Left ventricle myocardium inferior (tissue), 1 donor: ENCODE data around the gene FHAD1. TPM values are rescaled to one million over a fixed set of nuclear protein-coding genes. Genes with fewer than 3 reads are reported as not detected.

Source experiments
- DNase-seq: peaks from one replicate; pipeline ENCODE4 v3.0.0-alpha.2; 2020
- H3K27ac ChIP-seq: fragments of 200-600 bp; replicated peaks from 2 replicates; pipeline ENCODE4 v1.8.0; 2021
- H3K27me3 ChIP-seq: fragments of 200-600 bp; 2 replicates; pipeline ENCODE4 v1.8.0; 2021; ENCODE audit warnings: low read depth
- H3K36me3 ChIP-seq: fragments of 200-600 bp; 2 replicates; pipeline ENCODE4 v1.8.0; 2021
- H3K4me1 ChIP-seq: fragments of 200-600 bp; 2 replicates; pipeline ENCODE4 v1.8.0; 2021
- H3K4me3 ChIP-seq: fragments of 200-600 bp; 2 replicates; pipeline ENCODE4 v1.8.0; 2021; ENCODE audit warnings: mild to moderate bottlenecking, moderate library complexity
- H3K9me3 ChIP-seq: fragments of 200-600 bp; replicated peaks from 2 replicates; pipeline ENCODE4 v1.8.0; 2021
- intact Hi-C: fragments of 100-400 bp; cut with micrococcal nuclease; formaldehyde crosslinking; loops from one replicate; pipeline ENCODE4 v1.11.0; 2022
- total RNA-seq: library from RNA; stranded (reverse); fragmentation: NEBNext Ultra II Directional; extraction: Animal tissue kit (Norgen Biotek cat#: 25700); gene quantifications from one replicate; pipeline ENCODE4 v1.2.1, GENCODE V29; 2021
- TF ChIP-seq, protein P1 (sequence below): fragments of 200-600 bp; IDR thresholded peaks from 2 replicates; pipeline ENCODE4 v1.8.0; 2021; ENCODE audit warnings: antibody characterized with exemption, mild to moderate bottlenecking, borderline replicate concordance
- donor health status: DM: no; HTN: yes; CAD: no; lungs with severe emphysema.

The FHAD1 gene
- total RNA-seq, 1 donor from 2014 or later = not detected

DNA sequence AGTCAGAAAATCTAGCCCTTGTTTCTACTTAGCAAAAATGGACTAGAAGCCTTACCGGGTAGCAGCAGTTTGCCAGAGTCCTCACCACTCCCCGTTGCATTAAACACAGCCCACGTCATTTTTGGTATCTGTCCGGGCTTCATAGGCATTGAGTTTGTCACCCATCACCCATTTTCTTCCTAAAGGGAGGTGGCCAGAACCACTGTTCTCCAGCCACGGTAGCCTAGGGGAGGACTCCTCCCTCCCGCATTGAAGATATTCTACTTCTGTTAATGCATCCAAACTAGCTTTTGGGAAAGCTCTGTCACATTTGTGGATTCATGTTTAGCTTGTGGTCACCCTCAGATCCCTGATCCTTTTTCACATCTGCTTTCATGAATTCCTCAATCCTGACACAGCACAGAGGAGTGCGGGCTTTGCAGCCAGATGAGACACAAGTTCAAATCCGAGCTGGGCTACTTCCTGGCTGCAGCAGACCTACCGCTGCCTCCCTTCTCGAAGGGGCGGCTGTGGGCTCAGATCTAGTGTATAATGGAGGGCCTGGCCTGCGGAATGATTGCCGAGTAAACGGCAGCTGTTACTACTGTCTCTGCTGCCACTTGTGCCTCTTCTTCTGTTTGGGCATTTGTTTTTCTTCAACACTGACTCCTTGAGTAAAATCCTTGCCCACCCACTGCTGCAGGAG is 99.5 kb downstream of the FHAD1 start:
- Histone ChIP-seq H3K4me3 (no peak overlapping the region), H3K9me3 (no peaks in the 10 kb centered on the region), H3K36me3 (no peaks in the 10 kb centered on the region), H3K27ac (no peak overlapping the region), H3K27me3 (no peaks in the 10 kb centered on the region), H3K4me1 (peaks cover 23% of the 10 kb centered on the region)
- DNase-seq = no peak
- TF ChIP-seq, protein P1, sequence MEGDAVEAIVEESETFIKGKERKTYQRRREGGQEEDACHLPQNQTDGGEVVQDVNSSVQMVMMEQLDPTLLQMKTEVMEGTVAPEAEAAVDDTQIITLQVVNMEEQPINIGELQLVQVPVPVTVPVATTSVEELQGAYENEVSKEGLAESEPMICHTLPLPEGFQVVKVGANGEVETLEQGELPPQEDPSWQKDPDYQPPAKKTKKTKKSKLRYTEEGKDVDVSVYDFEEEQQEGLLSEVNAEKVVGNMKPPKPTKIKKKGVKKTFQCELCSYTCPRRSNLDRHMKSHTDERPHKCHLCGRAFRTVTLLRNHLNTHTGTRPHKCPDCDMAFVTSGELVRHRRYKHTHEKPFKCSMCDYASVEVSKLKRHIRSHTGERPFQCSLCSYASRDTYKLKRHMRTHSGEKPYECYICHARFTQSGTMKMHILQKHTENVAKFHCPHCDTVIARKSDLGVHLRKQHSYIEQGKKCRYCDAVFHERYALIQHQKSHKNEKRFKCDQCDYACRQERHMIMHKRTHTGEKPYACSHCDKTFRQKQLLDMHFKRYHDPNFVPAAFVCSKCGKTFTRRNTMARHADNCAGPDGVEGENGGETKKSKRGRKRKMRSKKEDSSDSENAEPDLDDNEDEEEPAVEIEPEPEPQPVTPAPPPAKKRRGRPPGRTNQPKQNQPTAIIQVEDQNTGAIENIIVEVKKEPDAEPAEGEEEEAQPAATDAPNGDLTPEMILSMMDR = no peak
- intact Hi-C loops = no loop called here

DNA sequence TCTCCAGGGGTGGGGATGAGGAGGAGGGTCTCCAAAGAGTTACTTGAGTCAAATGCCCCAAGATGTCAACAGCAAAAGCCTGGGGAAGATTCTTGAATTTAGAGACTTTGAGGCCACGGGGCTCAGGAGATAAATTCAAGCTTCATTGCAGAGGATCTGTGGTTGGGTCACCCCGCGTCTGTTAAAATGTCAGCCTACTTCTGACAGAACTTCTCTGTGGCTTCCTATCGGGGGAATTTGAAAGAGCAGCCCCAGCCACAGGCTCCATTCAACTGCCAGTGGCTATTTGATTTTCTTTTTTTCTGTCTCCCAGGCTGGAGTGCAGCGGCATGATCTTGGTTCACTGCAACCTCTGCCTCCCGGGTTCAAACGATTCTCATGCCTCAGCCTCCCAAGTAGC is 100.2 kb downstream of the FHAD1 start:
- Histone ChIP-seq H3K36me3 (no peaks in the 10 kb centered on the region), H3K9me3 (no peaks in the 10 kb centered on the region), H3K4me1 (peaks cover 23% of the 10 kb centered on the region), H3K27me3 (no peaks in the 10 kb centered on the region), H3K27ac (no peak overlapping the region), H3K4me3 (no peak overlapping the region)
- intact Hi-C loops = no loop called here
- TF ChIP-seq, protein P1 = no peak
- no peak for DNase-seq

DNA sequence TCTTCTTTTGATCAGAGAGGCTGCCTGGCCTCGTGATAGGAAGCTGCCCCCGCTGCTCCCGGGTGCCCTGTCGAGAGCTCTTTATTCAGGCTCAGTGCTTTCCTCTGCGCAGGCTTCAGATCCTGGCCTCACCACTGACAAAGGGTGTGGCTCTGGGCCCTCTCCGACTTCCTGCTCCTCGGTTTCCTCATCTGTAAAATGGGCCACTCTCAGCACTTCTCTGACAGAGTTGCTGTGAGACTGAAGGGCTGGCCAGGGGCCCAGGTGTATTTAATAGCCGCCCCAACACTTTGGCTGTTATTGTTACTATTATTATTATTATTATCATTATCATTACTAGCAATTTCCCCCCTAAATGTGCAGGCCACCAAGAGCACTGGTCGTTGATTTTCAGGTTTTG is 101.6 kb downstream of the FHAD1 start:
- Histone ChIP-seq H3K4me3 (no peak overlapping the region), H3K27ac (no peak overlapping the region), H3K4me1 (peaks cover 17% of the 10 kb centered on the region), H3K27me3 (no peaks in the 10 kb centered on the region), H3K36me3 (no peaks in the 10 kb centered on the region), H3K9me3 (no peaks in the 10 kb centered on the region)
- TF ChIP-seq, protein P1 = no peak
- intact Hi-C loops = no loop called here
- no peak for DNase-seq

DNA sequence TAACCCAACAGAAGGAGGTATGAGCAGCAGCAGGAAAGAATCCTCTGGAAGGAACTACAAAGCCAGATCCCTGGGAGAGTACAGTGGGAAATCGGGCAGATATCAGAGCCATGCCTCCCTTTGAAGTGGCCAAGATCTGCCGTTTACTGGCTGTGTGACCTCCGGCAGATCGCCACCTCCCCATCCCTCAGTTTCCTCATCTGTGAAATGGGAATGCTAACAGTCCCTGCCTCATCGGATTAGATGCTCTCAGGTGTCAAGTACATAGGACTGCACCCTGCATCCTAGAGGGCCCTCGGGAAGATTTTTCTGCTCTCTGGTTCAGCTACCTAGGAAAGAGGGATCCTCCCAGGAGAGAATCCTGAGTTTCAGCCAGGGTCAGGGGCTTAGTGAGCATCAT is 102.1 kb downstream of the FHAD1 start:
- Histone ChIP-seq H3K36me3 (no peaks in the 10 kb centered on the region), H3K4me1 (peaks cover 13% of the 10 kb centered on the region), H3K27ac (no peak overlapping the region), H3K4me3 (no peak overlapping the region), H3K27me3 (no peaks in the 10 kb centered on the region), H3K9me3 (no peaks in the 10 kb centered on the region)
- TF ChIP-seq, protein P1 = no peak
- no peak for DNase-seq
- intact Hi-C loops = no loop called here

DNA sequence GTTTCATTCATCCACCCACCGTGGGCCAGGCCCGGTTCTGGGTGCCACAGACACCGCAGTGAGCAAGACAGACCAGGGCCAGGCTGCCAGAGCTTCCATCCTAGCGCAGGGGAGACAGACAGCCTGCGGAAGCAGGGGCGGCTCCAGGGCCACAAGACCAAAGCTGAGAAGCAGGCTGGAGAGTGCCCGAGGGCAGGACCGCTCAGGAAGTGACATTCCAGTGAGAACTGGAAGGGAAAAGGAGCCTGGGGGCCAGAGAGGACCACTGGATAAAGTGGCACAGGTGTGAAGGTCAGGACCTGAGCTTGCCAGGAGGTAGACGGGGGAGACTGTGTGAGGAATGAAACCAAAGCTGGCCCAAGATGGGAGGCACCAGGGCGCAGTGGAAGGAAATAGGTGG is 103.1 kb downstream of the FHAD1 start:
- Histone ChIP-seq H3K4me1 (peaks cover 2% of the 10 kb centered on the region), H3K4me3 (no peak overlapping the region), H3K36me3 (no peaks in the 10 kb centered on the region), H3K27ac (no peak overlapping the region), H3K9me3 (no peaks in the 10 kb centered on the region), H3K27me3 (no peaks in the 10 kb centered on the region)
- no peak for DNase-seq
- intact Hi-C loops = no loop called here
- TF ChIP-seq, protein P1 = no peak
